Measurements from ENCODE around the gene CACNA1F.

- TF ChIP-seq EZH2 (IDR thresholded peaks at IDR 0.05; ENCODE audit: low read depth) (no peak), CTCF (conservative IDR thresholded peaks at IDR 0.05) (no peak)
Observed at GRCh38 chrX:49189606-49190005, 43.5 kb downstream of the CACNA1F start.
